A549 (cell line): ENCODE data around the gene SPATA6L. TPM values are rescaled to one million over a fixed set of nuclear protein-coding genes. Genes with fewer than 3 reads are reported as not detected.

Source experiments
- ATAC-seq, 2 experiments: fragments of 200-7000 bp in 1 of 2; fragments of >200 bp in 1 of 2; cut with Nextera tagmentation in 1 of 2; cut with Tn5 transposase in 1 of 2; 3 replicates each; pipeline versions ENCODE4 v1.8.0 to v1.9.1; 2018 to 2020; ENCODE audit warnings: mild to moderate bottlenecking in 1 of 2, moderate library complexity in 1 of 2
- CTCF ChIA-PET: fragments of 300-600 bp; sonication (Branson Sonifier 250); formaldehyde crosslinking; extraction: SDS; loops from one replicate; lab custom pipeline; 2021; ENCODE audit warnings: antibody characterized with exemption, inconsistent platforms; lab: Yijun Ruan, JAX
- POLR2A ChIA-PET: fragments of 350-600 bp; formaldehyde crosslinking; extraction: SDS; loops from one replicate; lab custom pipeline; 2021; ENCODE audit warnings: antibody characterized with exemption, inconsistent platforms; lab: Yijun Ruan, JAX
- DNase-seq, 2 experiments: peaks; one replicate each; pipeline versions ENCODE4 v3.0.0 to v3.0.0-alpha.2; 2011 to 2016; ENCODE audit warnings: low read depth in 1 of 2, low spot score in 1 of 2
- FAIRE-seq: peaks from 2 replicates; lab custom pipeline; 2011; peaks lifted over from hg19 to GRCh38; lab: Jason Lieb, UNC
- H3K27ac ChIP-seq, 2 experiments: fragments of >200 bp; sonication (Bioruptor Twin); formaldehyde crosslinking; 3 replicates each; pipeline ENCODE4 v1.5.1; 2016 to 2017
- H3K4me1 ChIP-seq: fragments of >200 bp; sonication (Bioruptor Twin); formaldehyde crosslinking; 3 replicates; pipeline ENCODE4 v1.6.1; 2016
- H3K4me2 ChIP-seq: fragments of >200 bp; sonication (Bioruptor Twin); formaldehyde crosslinking; 3 replicates; pipeline ENCODE4 v1.6.1; 2016
- H3K4me3 ChIP-seq: fragments of >200 bp; sonication (Bioruptor Twin); formaldehyde crosslinking; 3 replicates; pipeline ENCODE4 v1.5.1; 2016
- H3K9me3 ChIP-seq: fragments of >200 bp; sonication (Bioruptor Twin); formaldehyde crosslinking; 3 replicates; pipeline ENCODE4 v1.6.1; 2016
- ATOH8 ChIP-seq: fragments of 250-450 bp; sonication (Bioruptor Pico); IDR thresholded peaks from 2 replicates; pipeline ENCODE4 v1.5.0; 2020; ENCODE audit warnings: low read depth, mild to moderate bottlenecking, moderate library complexity
- CBX8 ChIP-seq: fragments of 200-600 bp; sonication (generic); IDR thresholded peaks from 2 replicates; pipeline ENCODE4 v1.6.1; 2016
- CEBPB ChIP-seq, 2 experiments: fragments of >200 bp in 1 of 2; sonication (Bioruptor Twin) in 1 of 2; formaldehyde crosslinking in 1 of 2; IDR thresholded peaks; 2 replicates each; pipeline ENCODE4 v1.6.1; 2012 to 2016
- CHD2 ChIP-seq: fragments of 150-350 bp; IDR thresholded peaks from 2 replicates; pipeline ENCODE4 v1.6.1; 2014; ENCODE audit warnings: low read length; ENCODE audit not compliant: partially characterized antibody
- CHD4 ChIP-seq: fragments of 200-600 bp; sonication (generic); IDR thresholded peaks from 2 replicates; pipeline ENCODE4 v1.6.1; 2016; ENCODE audit warnings: antibody characterized with exemption, mild to moderate bottlenecking, borderline replicate concordance
- E2F6 ChIP-seq: IDR thresholded peaks from 2 replicates; pipeline ENCODE4 v1.6.1; 2012; ENCODE audit warnings: low read depth, borderline replicate concordance
- EHF ChIP-seq: fragments of 250-450 bp; sonication (Bioruptor Pico); IDR thresholded peaks from 2 replicates; pipeline ENCODE4 v1.5.0; 2020; ENCODE audit warnings: mild to moderate bottlenecking
- EHMT2 ChIP-seq: fragments of 200-600 bp; sonication (generic); IDR thresholded peaks from 2 replicates; pipeline ENCODE4 v1.6.1; 2016; ENCODE audit warnings: antibody characterized with exemption, low read depth, mild to moderate bottlenecking, moderate library complexity
- FOSB ChIP-seq: fragments of 250-450 bp; sonication (Bioruptor Pico); IDR thresholded peaks from 2 replicates; pipeline ENCODE4 v1.5.0; 2020; ENCODE audit warnings: mild to moderate bottlenecking, moderate library complexity
- FOXS1 ChIP-seq: fragments of 250-450 bp; sonication (Bioruptor Pico); IDR thresholded peaks from 2 replicates; pipeline ENCODE4 v1.5.0; 2020; ENCODE audit warnings: mild to moderate bottlenecking, moderate library complexity
- GATA3 ChIP-seq: IDR thresholded peaks from 2 replicates; pipeline ENCODE4 v1.6.1; 2012; ENCODE audit warnings: borderline replicate concordance
- HEYL ChIP-seq: fragments of 250-450 bp; sonication (Bioruptor Pico); IDR thresholded peaks from 2 replicates; pipeline ENCODE4 v1.8.0; 2021; ENCODE audit warnings: mild to moderate bottlenecking, moderate library complexity
- HOXA7 ChIP-seq: fragments of 250-450 bp; sonication (Bioruptor Pico); IDR thresholded peaks from 2 replicates; pipeline ENCODE4 v1.5.0; 2020; ENCODE audit warnings: mild to moderate bottlenecking, moderate library complexity
- HOXB13 ChIP-seq: fragments of 250-450 bp; sonication (Bioruptor Pico); IDR thresholded peaks from 2 replicates; pipeline ENCODE4 v1.5.0; 2020; ENCODE audit warnings: low read depth, mild to moderate bottlenecking, moderate library complexity
- JUN ChIP-seq, 2 experiments: fragments of >200 bp; sonication (Bioruptor Twin); formaldehyde crosslinking; IDR thresholded peaks; 2 replicates in 1 of 2; 3 replicates in 1 of 2; pipeline ENCODE4 v1.6.1; 2016 to 2017
- MAFK ChIP-seq: fragments of 450-650 bp; IDR thresholded peaks from 2 replicates; pipeline ENCODE4 v1.6.1; 2014; ENCODE audit not compliant: partially characterized antibody
- MAX ChIP-seq: IDR thresholded peaks from 2 replicates; pipeline ENCODE4 v1.6.1; 2012
- MYC ChIP-seq: IDR thresholded peaks from 2 replicates; pipeline ENCODE4 v1.6.1; 2012; ENCODE audit warnings: mild to moderate bottlenecking, inconsistent platforms, low read length, improper control_type of control experiment, borderline replicate concordance
- NPAS2 ChIP-seq: fragments of 250-450 bp; sonication (Bioruptor Pico); IDR thresholded peaks from 2 replicates; pipeline ENCODE4 v1.8.0; 2022; ENCODE audit warnings: mild to moderate bottlenecking, moderate library complexity, borderline replicate concordance
- NR3C1 ChIP-seq: fragments of >200 bp; sonication (Bioruptor Twin); formaldehyde crosslinking; IDR thresholded peaks from 3 replicates; pipeline ENCODE4 v1.6.1; 2017
- PBX3 ChIP-seq: IDR thresholded peaks from 2 replicates; pipeline ENCODE4 v1.6.1; 2012
- POLR2A ChIP-seq: IDR thresholded peaks from 2 replicates; pipeline ENCODE4 v1.6.1; 2012; ENCODE audit warnings: mild to moderate bottlenecking, low read length
- POLR2AphosphoS2 ChIP-seq: conservative IDR thresholded peaks from 2 replicates; pipeline ENCODE4 v1.6.1; 2012; ENCODE audit warnings: low read length, improper control_type of control experiment, inconsistent platforms
- REST ChIP-seq: fragments of 200-600 bp; sonication (generic); IDR thresholded peaks from 2 replicates; pipeline ENCODE4 v1.6.1; 2016; ENCODE audit warnings: antibody characterized with exemption, mild to moderate bottlenecking, moderate library complexity
- RNF2 ChIP-seq: fragments of 200-600 bp; sonication (generic); IDR thresholded peaks from 2 replicates; pipeline ENCODE4 v1.6.1; 2016; ENCODE audit warnings: low read depth, mild to moderate bottlenecking, antibody characterized with exemption, moderate library complexity, borderline replicate concordance
- SMC3 ChIP-seq: fragments of >200 bp; sonication (Bioruptor Twin); formaldehyde crosslinking; IDR thresholded peaks from 3 replicates; pipeline ENCODE4 v1.6.1; 2018; ENCODE audit warnings: inconsistent platforms
- ZC3H11A ChIP-seq: fragments of 450-650 bp; IDR thresholded peaks from 2 replicates; pipeline ENCODE4 v1.6.1; 2014; ENCODE audit warnings: antibody characterized with exemption, mild to moderate bottlenecking
- ZNF302 ChIP-seq: fragments of 250-450 bp; sonication (Bioruptor Pico); IDR thresholded peaks from 2 replicates; pipeline ENCODE4 v1.9.0; 2021; ENCODE audit warnings: inconsistent platforms, mild to moderate bottlenecking, moderate library complexity
- WGBS: methylation state at CpG from one replicate; pipeline ENCODE4 v1.1.6; 2017; ENCODE audit errors: missing lambda C conversion rate; 5-methylcytosine and 5-hydroxymethylcytosine counted together
- polyA plus RNA-seq, 4 experiments: library from polyadenylated mRNA; depleted of rRNA in 3 of 4; stranded (reverse); fragments of >200 nt; fragmentation: RNase III in 1 of 4; extraction: RNeasy Plus Mini Kit Qiagen cat#74134 plus additional on column Dnase treatment in 1 of 4; gene quantifications; 2 replicates in 3 of 4; 3 replicates in 1 of 4; pipeline ENCODE4 v1.2.3, GENCODE V29; 2011 to 2017

The SPATA6L gene
- polyA plus RNA-seq, 2 of the 4 experiments (the other 2 are of a cell fraction), result 0.99 to 6.6 TPM

GRCh38 chr9:4709380-4709779 is 43.1 kb upstream of the SPATA6L start:
- no peaks in the 10 kb centered on the region for H3K9me3 ChIP-seq
- ChIA-PET POLR2A (no interaction called here), CTCF (interaction anchor here (1.4 kb wide), 1 partner anchor 25 kb away, joined by 3 read pairs; no protein-coding TSS in a partner anchor)
- no peak overlapping the region for H3K27ac ChIP-seq
- DNase-seq, result no peak
- no peaks in the 10 kb centered on the region for H3K4me1 ChIP-seq
- no peak for ATAC-seq
- no peak overlapping the region for H3K4me2 ChIP-seq
- FAIRE-seq, result peak; percentile 36
- H3K4me3 ChIP-seq, result no peak overlapping the region
- TF ChIP-seq FOSB (no peak), POLR2A (no peak), NR3C1 (no peak), E2F6 (no peak), CHD4 (no peak), FOXS1 (CRISPR knock-in tag) (no peak)

GRCh38 chr9:4706971-4707622 is 40.8 kb upstream of the SPATA6L start:
- 48% methylated on average over 4 of the region's 4 CpGs for WGBS
- Histone ChIP-seq H3K27ac (no peak overlapping the region), H3K9me3 (no peaks in the 10 kb centered on the region), H3K4me2 (no peak overlapping the region)
- DNase-seq (no peak), ATAC-seq (no peak)
- CTCF ChIA-PET, result interaction anchor here (1.0 kb wide), 1 partner anchor 114 kb away, joined by 3 read pairs; no protein-coding TSS in a partner anchor
- TF ChIP-seq E2F6 (no peak), ZNF302 (CRISPR knock-in tag) (no peak), MAX (no peak), EHMT2 (no peak), EHF (CRISPR knock-in tag) (no peak), MAFK (no peak), ZC3H11A (no peak), CEBPB (IDR thresholded peaks at IDR 0.05) (no peak), GATA3 (no peak), PBX3 (no peak), NPAS2 (CRISPR knock-in tag) (no peak), CHD2 (no peak), FOXS1 (CRISPR knock-in tag) (no peak)
- TF ChIP-seq, all 56 proteins: peak for 0
- POLR2A ChIA-PET, result no interaction called here
- Histone ChIP-seq H3K4me3 (no peak overlapping the region), H3K4me1 (no peaks in the 10 kb centered on the region)
- peak; percentile 18 for FAIRE-seq

- no peak for FAIRE-seq
- 45% methylated on average over 2 of the region's 2 CpGs for WGBS
- H3K27ac ChIP-seq, result no peak overlapping the region
- no peaks in the 10 kb centered on the region for H3K4me1 ChIP-seq
- CTCF ChIA-PET, result interaction anchor here (1.0 kb wide), 1 partner anchor 113 kb away, joined by 3 read pairs; no protein-coding TSS in a partner anchor
- no peak overlapping the region for H3K4me3 ChIP-seq
- no peaks in the 10 kb centered on the region for H3K9me3 ChIP-seq
- no peak overlapping the region for H3K4me2 ChIP-seq
- POLR2A ChIA-PET, result no interaction called here
- ATAC-seq, result no peak
- DNase-seq, result no peak
- TF ChIP-seq REST (no peak), JUN (IDR thresholded peaks at IDR 0.05) (no peak), NPAS2 (CRISPR knock-in tag) (no peak), HOXB13 (CRISPR knock-in tag) (no peak), MYC (no peak), CBX8 (no peak), POLR2AphosphoS2 (no peak), SMC3 (no peak), POLR2A (no peak), RNF2 (no peak), HOXA7 (CRISPR knock-in tag) (no peak), ZC3H11A (no peak), ATOH8 (no peak), MAX (no peak), HEYL (no peak)
These were observed 39.7 kb upstream of the SPATA6L start for GRCh38 chr9:4706021-4706420.
